ENCODE data around the gene TCP11L2.
A peak's percentile ranks its signal among the peaks of the same experiment; 100 is the strongest.

The TCP11L2 gene

DNA sequence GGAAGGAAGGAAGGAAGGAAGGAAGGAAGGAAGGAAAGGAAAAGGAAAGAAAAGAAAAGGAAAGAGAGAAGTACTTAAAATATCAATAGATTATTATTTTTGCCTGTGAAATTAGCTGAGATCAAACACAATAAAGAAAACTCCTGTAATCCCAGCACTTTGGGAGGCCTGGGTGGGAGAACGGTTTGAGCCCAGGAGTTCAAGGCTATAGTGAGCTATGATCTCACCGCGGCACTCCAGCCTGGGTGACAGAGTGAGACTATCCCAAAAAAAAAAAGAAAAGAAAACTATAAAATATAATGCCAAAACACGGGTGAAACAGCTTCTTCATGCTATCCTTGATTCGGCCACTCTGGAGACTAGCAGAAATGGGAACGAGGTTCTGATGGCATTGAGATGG lies 28.5 kb upstream of the TCP11L2 start:
- TF ChIP-seq CTCF (IDR thresholded peaks at IDR 0.05; ENCODE audit: extremely low read depth, insufficient read depth, missing control alignments) = no peak
- in situ Hi-C loops (cut with MboI; ENCODE audit: low pct_unique_long_range_greater_than_20kb, low sequenced_read_pairs, unreplicated experiment) = no loop called here
- DNase-seq (ENCODE audit: low spot score) = no peak

DNA sequence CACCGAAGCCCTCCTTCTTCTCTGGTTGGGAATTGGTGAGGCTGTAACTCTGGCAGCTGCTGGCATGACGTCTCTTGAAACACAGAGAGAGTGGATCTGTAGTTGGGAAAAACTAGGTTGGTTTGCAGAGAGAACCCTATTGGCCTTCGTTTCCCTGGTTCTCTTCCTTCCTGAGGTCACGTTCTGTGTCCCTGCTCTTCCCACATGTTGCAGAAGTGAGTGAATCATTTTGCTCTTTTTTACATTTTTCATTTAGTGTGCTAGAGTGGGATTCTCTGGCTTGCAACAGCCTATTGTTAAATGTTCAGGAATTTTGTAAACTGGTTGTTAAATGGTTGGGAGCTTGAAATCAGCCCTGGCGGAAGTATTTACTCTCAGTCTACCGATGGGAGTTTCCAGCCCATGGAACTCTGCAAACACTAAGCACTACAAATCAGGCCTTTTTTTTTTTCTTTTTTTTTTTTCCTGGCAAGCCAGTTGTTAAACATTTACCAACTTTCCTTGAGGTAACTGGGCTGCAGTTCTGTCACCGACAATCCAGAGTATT lies 27.9 kb upstream of the TCP11L2 start:
- no peak for TF ChIP-seq CTCF (IDR thresholded peaks at IDR 0.05; ENCODE audit: extremely low read depth, insufficient read depth, missing control alignments)
- in situ Hi-C loops (cut with MboI; ENCODE audit: low pct_unique_long_range_greater_than_20kb, low sequenced_read_pairs, unreplicated experiment) = no loop called here
- no peak for DNase-seq (ENCODE audit: low spot score)

DNA sequence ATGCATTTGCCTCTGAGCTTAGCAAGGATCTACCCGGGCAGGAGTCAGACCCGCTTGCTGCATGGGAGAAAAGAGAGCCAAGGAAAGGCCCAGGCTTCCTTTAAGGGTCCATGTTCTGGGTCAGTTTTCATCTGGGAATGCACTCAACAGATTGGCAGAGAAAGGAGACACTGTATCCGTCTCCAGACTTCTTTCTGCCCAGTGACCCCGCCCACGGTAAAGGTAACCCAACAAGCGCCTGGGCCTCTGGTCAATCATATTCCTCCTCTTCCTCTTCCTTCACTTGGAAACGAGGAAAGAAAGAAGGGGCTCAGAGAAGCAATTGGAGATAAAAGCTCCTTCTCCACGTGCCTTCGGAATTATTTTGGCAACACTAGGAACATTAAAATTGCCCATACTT lies 27.1 kb upstream of the TCP11L2 start:
- no peak for DNase-seq (ENCODE audit: low spot score)
- TF ChIP-seq CTCF (IDR thresholded peaks at IDR 0.05; ENCODE audit: extremely low read depth, insufficient read depth, missing control alignments) = no peak
- in situ Hi-C loops (cut with MboI; ENCODE audit: low pct_unique_long_range_greater_than_20kb, low sequenced_read_pairs, unreplicated experiment) = no loop called here

GRCh38 chr12:106276032-106276740 lies 26.3 kb upstream of the TCP11L2 start:
- in situ Hi-C loops (cut with MboI; ENCODE audit: low pct_unique_long_range_greater_than_20kb, low sequenced_read_pairs, unreplicated experiment) = no loop called here
- TF ChIP-seq CTCF (IDR thresholded peaks at IDR 0.05; ENCODE audit: extremely low read depth, insufficient read depth, missing control alignments) = no peak
- DNase-seq (ENCODE audit: low spot score) = peak; percentile 47

DNA sequence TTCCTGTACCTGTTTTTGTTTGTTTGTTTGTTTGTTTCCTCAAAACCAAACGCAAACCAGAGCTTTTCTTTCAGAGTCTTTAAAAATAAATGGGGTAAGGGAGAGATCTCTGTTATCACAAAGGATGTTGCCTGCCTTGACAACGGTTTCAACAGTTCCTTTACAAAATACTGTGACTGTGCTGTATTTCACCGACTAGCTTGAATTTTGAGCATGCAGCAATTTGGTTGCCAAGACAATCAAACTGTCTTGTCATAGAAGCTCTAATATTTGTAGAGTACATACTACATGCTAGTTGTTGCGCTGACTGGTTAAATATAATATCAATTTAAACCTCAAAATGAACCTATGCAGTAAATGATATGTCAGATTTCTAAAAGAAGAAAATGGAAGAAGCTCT lies 22.4 kb upstream of the TCP11L2 start:
- in situ Hi-C loops (cut with MboI; ENCODE audit: low pct_unique_long_range_greater_than_20kb, low sequenced_read_pairs, unreplicated experiment) = loop anchor here (5.0 kb wide), 1 partner anchor 53 kb away; no protein-coding TSS in a partner anchor
- DNase-seq (ENCODE audit: low spot score) = no peak
- TF ChIP-seq CTCF (IDR thresholded peaks at IDR 0.05; ENCODE audit: extremely low read depth, insufficient read depth, missing control alignments) = no peak

- TF ChIP-seq CTCF (IDR thresholded peaks at IDR 0.05; ENCODE audit: extremely low read depth, insufficient read depth, missing control alignments) = no peak
- DNase-seq (ENCODE audit: low spot score) = no peak
- in situ Hi-C loops (cut with MboI; ENCODE audit: low pct_unique_long_range_greater_than_20kb, low sequenced_read_pairs, unreplicated experiment) = loop anchor here (5.0 kb wide), 1 partner anchor 54 kb away; no protein-coding TSS in a partner anchor
Measured at GRCh38 chr12:106281056-106281782, 21.3 kb upstream of the TCP11L2 start.
